SK-N-SH treated with all-trans-retinoic acid at 6 μM for 48 hours (cell line): ENCODE results near the gene ZCCHC14.

Source experiments
- ATAC-seq: fragments of 200-7000 bp; cut with Tn5 transposase; 3 replicates; pipeline ENCODE4 v1.9.1; 2020; ENCODE audit warnings: mild to moderate bottlenecking, moderate library complexity
- ARNTL ChIP-seq: fragments of 450-650 bp; formaldehyde crosslinking; IDR thresholded peaks from 2 replicates; pipeline ENCODE4 v1.5.0; 2020; ENCODE audit warnings: low read depth, mild to moderate bottlenecking, moderate library complexity, borderline replicate concordance
- BACH2 ChIP-seq: fragments of 250-450 bp; sonication (Bioruptor Pico); IDR thresholded peaks from 2 replicates; pipeline ENCODE4 v1.9.0; 2021; ENCODE audit warnings: mild to moderate bottlenecking, borderline replicate concordance
- CSDC2 ChIP-seq: fragments of 250-450 bp; sonication (Bioruptor Pico); IDR thresholded peaks from 2 replicates; pipeline ENCODE4 v1.5.0; 2020; ENCODE audit warnings: mild to moderate bottlenecking, moderate library complexity
- GLIS3 ChIP-seq: fragments of 250-450 bp; sonication (Bioruptor Pico); IDR thresholded peaks from 2 replicates; pipeline ENCODE4 v1.5.0; 2020; ENCODE audit warnings: mild to moderate bottlenecking, moderate library complexity
- ISL1 ChIP-seq: fragments of 250-450 bp; sonication (Bioruptor Pico); IDR thresholded peaks from 2 replicates; pipeline ENCODE4 v2.1.2; 2022; ENCODE audit warnings: mild to moderate bottlenecking, moderate library complexity
- PPARA ChIP-seq: fragments of 250-450 bp; sonication (Bioruptor Pico); IDR thresholded peaks from 2 replicates; pipeline ENCODE4 v1.5.0; 2020; ENCODE audit warnings: mild to moderate bottlenecking, borderline replicate concordance
- TCF4 ChIP-seq: fragments of 250-450 bp; sonication (Bioruptor Pico); IDR thresholded peaks from 2 replicates; pipeline ENCODE4 v1.8.0; 2021; ENCODE audit warnings: mild to moderate bottlenecking, moderate library complexity, borderline replicate concordance
- TOX ChIP-seq: fragments of 250-450 bp; sonication (Bioruptor Pico); IDR thresholded peaks from 2 replicates; pipeline ENCODE4 v1.8.0; 2021; ENCODE audit warnings: mild to moderate bottlenecking, moderate library complexity, borderline replicate concordance
- ZC3H10 ChIP-seq: fragments of 250-450 bp; sonication (Bioruptor Pico); IDR thresholded peaks from 2 replicates; pipeline ENCODE4 v1.5.1; 2021; ENCODE audit warnings: mild to moderate bottlenecking, moderate library complexity
- ZFP3 ChIP-seq: fragments of 250-450 bp; sonication (Bioruptor Pico); IDR thresholded peaks from 2 replicates; pipeline ENCODE4 v1.5.0; 2020; ENCODE audit warnings: mild to moderate bottlenecking, moderate library complexity
- ZFP30 ChIP-seq: fragments of 450-650 bp; formaldehyde crosslinking; IDR thresholded peaks from 2 replicates; pipeline ENCODE4 v1.5.0; 2022; ENCODE audit warnings: mild to moderate bottlenecking, moderate library complexity
- ZNF565 ChIP-seq: fragments of 450-650 bp; formaldehyde crosslinking; conservative IDR thresholded peaks from 2 replicates; pipeline ENCODE4 v1.5.0; 2020; ENCODE audit warnings: low read depth, mild to moderate bottlenecking, moderate library complexity
- ZNF70 ChIP-seq: fragments of 450-650 bp; formaldehyde crosslinking; IDR thresholded peaks from 2 replicates; pipeline ENCODE4 v1.5.0; 2020; ENCODE audit warnings: mild to moderate bottlenecking, moderate library complexity
- ZNF8 ChIP-seq: fragments of 450-650 bp; formaldehyde crosslinking; IDR thresholded peaks from 2 replicates; pipeline ENCODE4 v1.5.0; 2020; ENCODE audit warnings: mild to moderate bottlenecking, moderate library complexity
- TF ChIP-seq, protein P1 (sequence below): fragments of 250-450 bp; sonication (Bioruptor Pico); IDR thresholded peaks from 2 replicates; pipeline ENCODE4 v1.5.0; 2020; ENCODE audit warnings: mild to moderate bottlenecking, moderate library complexity
- TF ChIP-seq, protein P2 (sequence below): fragments of 250-450 bp; sonication (Bioruptor Pico); IDR thresholded peaks from 2 replicates; pipeline ENCODE4 v1.8.0; 2020; ENCODE audit warnings: mild to moderate bottlenecking, moderate library complexity, borderline replicate concordance
- TF ChIP-seq, protein P3 (sequence below): fragments of 250-450 bp; sonication (Bioruptor Pico); IDR thresholded peaks from 2 replicates; pipeline ENCODE4 v1.5.1; 2020; ENCODE audit warnings: low read depth, mild to moderate bottlenecking, moderate library complexity
- TF ChIP-seq, protein P4 (sequence below): fragments of 250-450 bp; sonication (Bioruptor Pico); IDR thresholded peaks from 2 replicates; pipeline ENCODE4 v1.5.1; 2021; ENCODE audit warnings: mild to moderate bottlenecking, moderate library complexity
- TF ChIP-seq, protein P5 (sequence below): fragments of 250-450 bp; sonication (Bioruptor Pico); IDR thresholded peaks from 2 replicates; pipeline ENCODE4 v1.8.0; 2021; ENCODE audit warnings: low read depth, mild to moderate bottlenecking, moderate library complexity, borderline replicate concordance

Gene ZCCHC14

DNA sequence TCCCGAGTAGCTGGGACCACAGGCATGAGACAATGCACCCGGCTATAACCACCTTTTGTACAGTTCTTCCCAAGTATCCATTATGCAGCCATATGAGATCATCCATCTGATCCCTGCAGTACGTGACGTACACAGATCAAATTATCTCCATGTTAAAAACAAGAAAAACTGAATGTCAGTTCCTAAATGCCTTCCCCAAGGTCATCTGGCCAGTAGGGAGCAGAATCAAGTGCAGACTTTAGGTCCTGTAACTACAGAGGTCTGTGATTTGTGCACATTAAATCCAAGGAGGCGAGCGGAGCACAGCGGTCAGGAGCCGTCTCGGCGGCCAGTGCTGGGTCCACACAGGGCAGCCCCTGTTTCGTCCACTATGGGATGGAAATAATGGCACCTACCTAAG lies 23.7 kb downstream of the ZCCHC14 start (continued):
- TF ChIP-seq ISL1 (no peak), CSDC2 (no peak)
- TF ChIP-seq, protein P1, sequence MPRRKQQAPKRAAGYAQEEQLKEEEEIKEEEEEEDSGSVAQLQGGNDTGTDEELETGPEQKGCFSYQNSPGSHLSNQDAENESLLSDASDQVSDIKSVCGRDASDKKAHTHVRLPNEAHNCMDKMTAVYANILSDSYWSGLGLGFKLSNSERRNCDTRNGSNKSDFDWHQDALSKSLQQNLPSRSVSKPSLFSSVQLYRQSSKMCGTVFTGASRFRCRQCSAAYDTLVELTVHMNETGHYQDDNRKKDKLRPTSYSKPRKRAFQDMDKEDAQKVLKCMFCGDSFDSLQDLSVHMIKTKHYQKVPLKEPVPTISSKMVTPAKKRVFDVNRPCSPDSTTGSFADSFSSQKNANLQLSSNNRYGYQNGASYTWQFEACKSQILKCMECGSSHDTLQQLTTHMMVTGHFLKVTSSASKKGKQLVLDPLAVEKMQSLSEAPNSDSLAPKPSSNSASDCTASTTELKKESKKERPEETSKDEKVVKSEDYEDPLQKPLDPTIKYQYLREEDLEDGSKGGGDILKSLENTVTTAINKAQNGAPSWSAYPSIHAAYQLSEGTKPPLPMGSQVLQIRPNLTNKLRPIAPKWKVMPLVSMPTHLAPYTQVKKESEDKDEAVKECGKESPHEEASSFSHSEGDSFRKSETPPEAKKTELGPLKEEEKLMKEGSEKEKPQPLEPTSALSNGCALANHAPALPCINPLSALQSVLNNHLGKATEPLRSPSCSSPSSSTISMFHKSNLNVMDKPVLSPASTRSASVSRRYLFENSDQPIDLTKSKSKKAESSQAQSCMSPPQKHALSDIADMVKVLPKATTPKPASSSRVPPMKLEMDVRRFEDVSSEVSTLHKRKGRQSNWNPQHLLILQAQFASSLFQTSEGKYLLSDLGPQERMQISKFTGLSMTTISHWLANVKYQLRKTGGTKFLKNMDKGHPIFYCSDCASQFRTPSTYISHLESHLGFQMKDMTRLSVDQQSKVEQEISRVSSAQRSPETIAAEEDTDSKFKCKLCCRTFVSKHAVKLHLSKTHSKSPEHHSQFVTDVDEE (CRISPR knock-in tag) = peak; percentile 55

DNA sequence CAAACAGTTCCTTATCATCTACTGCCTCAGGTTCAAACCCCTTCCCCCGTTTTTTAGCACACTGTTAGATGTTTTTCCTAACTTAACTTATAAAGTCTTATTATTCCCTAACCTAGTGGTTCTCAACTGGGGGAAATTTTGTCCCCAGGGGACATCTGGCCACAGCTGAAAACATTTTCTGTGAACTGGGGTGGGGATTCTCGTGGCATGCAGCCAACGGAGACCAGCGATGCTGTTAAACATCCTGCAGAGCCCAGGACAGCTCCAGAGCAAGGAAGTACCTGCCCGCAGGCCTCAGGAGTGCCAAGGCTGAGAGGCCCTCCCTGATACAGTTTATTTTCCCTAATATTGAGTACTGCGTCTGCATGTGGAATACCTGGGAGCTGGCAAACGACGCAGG lies 24.3 kb downstream of the ZCCHC14 start:
- no peak for ATAC-seq
- TF ChIP-seq, protein P2, sequence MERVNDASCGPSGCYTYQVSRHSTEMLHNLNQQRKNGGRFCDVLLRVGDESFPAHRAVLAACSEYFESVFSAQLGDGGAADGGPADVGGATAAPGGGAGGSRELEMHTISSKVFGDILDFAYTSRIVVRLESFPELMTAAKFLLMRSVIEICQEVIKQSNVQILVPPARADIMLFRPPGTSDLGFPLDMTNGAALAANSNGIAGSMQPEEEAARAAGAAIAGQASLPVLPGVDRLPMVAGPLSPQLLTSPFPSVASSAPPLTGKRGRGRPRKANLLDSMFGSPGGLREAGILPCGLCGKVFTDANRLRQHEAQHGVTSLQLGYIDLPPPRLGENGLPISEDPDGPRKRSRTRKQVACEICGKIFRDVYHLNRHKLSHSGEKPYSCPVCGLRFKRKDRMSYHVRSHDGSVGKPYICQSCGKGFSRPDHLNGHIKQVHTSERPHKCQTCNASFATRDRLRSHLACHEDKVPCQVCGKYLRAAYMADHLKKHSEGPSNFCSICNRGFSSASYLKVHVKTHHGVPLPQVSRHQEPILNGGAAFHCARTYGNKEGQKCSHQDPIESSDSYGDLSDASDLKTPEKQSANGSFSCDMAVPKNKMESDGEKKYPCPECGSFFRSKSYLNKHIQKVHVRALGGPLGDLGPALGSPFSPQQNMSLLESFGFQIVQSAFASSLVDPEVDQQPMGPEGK (CRISPR knock-in tag) = no peak
- TF ChIP-seq, protein P3, sequence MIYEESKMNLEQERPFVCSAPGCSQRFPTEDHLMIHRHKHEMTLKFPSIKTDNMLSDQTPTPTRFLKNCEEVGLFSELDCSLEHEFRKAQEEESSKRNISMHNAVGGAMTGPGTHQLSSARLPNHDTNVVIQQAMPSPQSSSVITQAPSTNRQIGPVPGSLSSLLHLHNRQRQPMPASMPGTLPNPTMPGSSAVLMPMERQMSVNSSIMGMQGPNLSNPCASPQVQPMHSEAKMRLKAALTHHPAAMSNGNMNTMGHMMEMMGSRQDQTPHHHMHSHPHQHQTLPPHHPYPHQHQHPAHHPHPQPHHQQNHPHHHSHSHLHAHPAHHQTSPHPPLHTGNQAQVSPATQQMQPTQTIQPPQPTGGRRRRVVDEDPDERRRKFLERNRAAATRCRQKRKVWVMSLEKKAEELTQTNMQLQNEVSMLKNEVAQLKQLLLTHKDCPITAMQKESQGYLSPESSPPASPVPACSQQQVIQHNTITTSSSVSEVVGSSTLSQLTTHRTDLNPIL = no peak
- TF ChIP-seq TCF4 (CRISPR knock-in tag) (no peak), ZFP30 (CRISPR knock-in tag) (no peak), GLIS3 (CRISPR knock-in tag) (no peak), BACH2 (no peak), ZFP3 (CRISPR knock-in tag) (no peak), ZNF565 (CRISPR knock-in tag) (no peak), ZC3H10 (no peak), ISL1 (no peak), PPARA (no peak), TOX (CRISPR knock-in tag) (no peak)
- TF ChIP-seq, protein P4, sequence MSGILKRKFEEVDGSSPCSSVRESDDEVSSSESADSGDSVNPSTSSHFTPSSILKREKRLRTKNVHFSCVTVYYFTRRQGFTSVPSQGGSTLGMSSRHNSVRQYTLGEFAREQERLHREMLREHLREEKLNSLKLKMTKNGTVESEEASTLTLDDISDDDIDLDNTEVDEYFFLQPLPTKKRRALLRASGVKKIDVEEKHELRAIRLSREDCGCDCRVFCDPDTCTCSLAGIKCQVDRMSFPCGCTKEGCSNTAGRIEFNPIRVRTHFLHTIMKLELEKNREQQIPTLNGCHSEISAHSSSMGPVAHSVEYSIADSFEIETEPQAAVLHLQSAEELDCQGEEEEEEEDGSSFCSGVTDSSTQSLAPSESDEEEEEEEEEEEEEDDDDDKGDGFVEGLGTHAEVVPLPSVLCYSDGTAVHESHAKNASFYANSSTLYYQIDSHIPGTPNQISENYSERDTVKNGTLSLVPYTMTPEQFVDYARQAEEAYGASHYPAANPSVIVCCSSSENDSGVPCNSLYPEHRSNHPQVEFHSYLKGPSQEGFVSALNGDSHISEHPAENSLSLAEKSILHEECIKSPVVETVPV = no peak
- TF ChIP-seq, protein P5, sequence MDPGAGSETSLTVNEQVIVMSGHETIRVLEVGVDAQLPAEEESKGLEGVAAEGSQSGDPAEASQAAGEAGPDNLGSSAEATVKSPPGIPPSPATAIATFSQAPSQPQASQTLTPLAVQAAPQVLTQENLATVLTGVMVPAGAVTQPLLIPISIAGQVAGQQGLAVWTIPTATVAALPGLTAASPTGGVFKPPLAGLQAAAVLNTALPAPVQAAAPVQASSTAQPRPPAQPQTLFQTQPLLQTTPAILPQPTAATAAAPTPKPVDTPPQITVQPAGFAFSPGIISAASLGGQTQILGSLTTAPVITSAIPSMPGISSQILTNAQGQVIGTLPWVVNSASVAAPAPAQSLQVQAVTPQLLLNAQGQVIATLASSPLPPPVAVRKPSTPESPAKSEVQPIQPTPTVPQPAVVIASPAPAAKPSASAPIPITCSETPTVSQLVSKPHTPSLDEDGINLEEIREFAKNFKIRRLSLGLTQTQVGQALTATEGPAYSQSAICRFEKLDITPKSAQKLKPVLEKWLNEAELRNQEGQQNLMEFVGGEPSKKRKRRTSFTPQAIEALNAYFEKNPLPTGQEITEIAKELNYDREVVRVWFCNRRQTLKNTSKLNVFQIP (CRISPR knock-in tag) = no peak

DNA sequence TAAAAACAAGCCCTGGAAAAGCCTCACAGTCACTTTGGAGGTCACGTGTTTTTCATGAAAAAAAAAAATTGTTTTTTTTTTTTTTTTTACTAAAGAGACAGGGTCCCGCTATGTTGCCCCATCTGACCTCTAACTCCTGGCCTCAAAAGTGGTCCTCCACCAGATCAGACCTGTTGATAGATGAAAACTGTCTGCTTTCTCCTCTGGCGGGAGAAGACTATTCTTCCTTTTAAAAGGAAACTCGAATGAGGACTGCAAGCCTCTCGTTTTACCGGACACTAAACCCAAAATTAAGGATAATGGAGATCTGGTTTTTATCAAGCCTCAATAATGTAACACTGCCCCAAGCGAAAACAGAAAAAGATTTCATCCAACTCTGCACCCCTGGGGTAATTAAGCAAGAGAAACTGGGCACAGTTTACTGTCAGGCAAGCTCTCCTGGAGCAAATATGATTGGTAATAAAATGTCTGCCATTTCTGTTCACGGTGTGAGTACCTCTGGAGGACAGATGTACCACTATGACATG lies 25.8 kb downstream of the ZCCHC14 start:
- peak; percentile 7; the same call in 1 of the 3 replicates for ATAC-seq
- no peak for TF ChIP-seq ZFP3 (CRISPR knock-in tag)
- TF ChIP-seq ZNF8 (CRISPR knock-in tag) = no peak
- TF ChIP-seq, protein P1 (CRISPR knock-in tag) = peak; percentile 78; the same call in 1 of the 2 replicates
- TF ChIP-seq ARNTL = no peak
- peak; percentile 82 for TF ChIP-seq TCF4 (CRISPR knock-in tag)
- peak; percentile 28; the same call in 1 of the 2 replicates for TF ChIP-seq ISL1
- TF ChIP-seq ZNF70 = peak; percentile 57
- TF ChIP-seq, all 23 proteins: peak for 4
